Activated CD4-positive, alpha-beta T cell treated with anti-CD3 and anti-CD28 coated beads, Interleukin-2, amount 50 U/mL, for 4 hours (primary cell): ENCODE results near the gene TPD52L2.
"Not testable (repeated sequence)": the region's sequence is repeated elsewhere in the genome, so short reads cannot be mapped to it uniquely, and the experiment has no call there.

Source experiments
- DNase-seq, 2 experiments: peaks; one replicate each; pipeline ENCODE4 v3.0.0-alpha.2; 2020

Gene TPD52L2

GRCh38 chr20:63857764-63858392 is 7.2 kb upstream of the TPD52L2 start:
- no peak for DNase-seq

GRCh38 chr20:63858393-63859165 is 6.5 kb upstream of the TPD52L2 start:
- no peak for DNase-seq

DNA sequence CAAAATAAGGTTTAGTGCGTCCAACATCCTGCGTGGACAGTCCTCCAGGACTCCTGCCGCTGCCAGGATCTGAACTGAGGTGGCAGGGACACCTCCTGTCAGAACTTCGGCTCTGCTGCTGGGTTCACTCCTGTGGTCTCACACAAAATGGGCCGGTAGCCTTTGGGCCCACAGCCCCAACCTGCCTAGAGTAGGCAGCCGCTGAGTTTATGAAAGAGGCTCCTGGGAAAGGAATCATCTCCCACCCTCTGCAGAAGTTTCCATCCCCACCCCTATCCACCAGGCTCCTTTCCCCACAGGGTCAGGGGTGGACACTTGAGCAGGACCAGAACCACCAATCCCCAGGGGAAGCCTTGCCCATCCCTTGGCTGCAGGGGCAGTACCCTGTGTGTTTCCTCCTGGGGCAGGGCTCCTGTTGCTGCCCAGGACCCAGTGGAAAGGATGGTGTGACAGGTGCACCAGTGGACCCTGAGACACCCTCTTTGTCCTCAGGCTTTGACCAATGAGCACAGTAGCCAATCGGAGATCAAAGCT is 5.8 kb upstream of the TPD52L2 start:
- no peak for DNase-seq

DNA sequence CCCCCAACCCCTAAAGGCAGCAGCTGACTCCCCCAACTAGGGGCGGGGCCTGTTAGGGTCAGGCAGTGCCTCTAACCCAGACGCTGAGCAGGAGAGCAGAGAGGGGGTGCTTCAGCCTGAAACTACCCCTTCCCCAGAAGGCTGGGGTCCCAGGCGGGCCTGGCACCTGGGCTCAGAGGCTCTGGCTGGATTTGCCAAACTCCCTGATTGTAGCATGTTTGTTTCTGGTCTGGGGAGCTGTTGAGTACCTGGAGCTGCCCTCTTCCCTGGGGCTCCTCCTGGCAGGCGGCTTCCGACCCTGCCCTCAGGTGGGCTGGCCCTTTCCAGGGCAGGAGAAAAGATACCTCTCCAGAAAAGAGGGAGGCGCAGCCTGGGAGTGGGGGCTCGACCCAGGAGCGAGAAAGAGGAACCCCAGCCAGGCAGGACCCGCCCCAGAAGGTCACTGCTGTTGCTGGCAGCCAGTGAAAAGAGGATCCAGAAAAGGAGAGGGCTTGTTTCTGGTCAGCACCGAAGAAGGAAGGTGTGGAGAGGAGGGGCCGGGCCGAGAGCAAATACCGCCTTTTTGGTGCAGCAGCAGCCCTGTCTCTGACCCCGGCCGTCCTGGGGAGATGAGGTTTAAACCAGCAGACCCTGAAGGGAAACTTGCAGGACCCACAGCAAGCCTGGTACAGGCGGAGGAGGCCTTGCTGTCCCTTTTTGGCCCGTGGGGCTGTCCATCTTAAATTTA is 4.6 kb upstream of the TPD52L2 start:
- no peak for DNase-seq

DNA sequence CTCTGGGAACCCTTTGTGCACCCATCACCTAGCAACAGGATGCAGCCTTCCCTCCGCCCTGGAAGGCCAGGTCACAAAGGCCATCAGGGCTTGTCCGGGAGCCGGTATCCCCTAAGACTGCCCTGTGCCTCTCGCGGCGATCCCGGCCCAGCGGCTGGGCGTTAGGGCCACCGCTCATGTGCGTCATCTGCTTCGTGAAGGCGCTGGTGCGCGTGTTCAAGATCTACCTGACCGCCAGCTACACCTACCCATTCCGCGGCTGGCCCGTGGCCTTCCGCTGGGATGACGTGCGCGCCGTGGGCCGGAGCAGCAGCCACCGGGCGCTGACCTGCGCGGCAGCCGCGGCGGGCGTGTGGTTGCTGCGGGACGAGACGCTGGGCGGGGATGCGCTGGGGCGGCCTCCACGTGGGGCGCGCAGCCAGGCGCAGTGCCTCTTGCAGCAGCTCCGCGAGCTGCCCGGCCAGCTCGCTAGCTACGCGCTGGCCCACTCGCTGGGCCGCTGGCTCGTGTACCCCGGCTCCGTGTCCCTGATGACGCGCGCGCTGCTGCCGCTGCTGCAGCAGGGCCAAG is 3.6 kb upstream of the TPD52L2 start, which contains the start of gene ABHD16B:
Gene ABHD16B (plus strand): TSS at position 134 of the 570 bp plus-strand sequence. CDS start 43 bp downstream, at position 177.
- DNase-seq = no peak

DNA sequence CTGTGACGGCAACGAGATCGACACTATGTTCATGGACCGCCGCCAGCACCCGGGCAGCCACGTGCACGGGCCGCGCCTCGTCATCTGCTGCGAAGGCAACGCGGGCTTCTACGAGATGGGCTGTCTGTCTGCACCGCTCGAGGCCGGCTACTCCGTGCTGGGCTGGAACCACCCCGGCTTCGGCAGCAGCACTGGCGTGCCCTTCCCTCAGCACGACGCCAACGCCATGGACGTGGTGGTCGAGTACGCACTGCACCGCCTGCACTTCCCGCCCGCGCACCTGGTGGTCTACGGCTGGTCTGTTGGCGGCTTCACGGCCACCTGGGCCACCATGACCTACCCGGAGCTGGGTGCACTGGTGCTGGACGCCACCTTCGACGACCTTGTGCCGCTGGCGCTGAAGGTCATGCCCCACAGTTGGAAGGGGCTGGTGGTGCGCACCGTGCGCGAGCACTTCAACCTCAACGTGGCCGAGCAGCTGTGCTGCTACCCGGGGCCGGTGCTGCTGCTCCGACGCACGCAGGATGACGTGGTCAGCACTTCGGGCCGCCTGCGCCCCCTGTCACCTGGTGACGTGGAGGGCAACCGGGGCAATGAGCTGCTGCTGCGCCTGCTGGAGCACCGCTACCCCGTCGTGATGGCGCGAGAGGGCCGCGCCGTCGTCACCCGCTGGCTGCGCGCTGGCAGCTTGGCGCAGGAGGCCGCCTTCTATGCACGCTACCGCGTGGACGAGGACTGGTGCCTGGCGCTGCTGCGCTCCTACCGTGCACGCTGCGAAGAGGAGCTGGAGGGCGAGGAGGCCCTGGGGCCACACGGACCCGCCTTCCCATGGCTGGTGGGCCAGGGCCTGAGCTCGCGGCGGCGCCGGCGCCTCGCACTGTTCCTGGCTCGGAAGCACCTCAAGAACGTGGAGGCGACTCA is 2.8 kb upstream of the TPD52L2 start:
- no peak for DNase-seq

DNA sequence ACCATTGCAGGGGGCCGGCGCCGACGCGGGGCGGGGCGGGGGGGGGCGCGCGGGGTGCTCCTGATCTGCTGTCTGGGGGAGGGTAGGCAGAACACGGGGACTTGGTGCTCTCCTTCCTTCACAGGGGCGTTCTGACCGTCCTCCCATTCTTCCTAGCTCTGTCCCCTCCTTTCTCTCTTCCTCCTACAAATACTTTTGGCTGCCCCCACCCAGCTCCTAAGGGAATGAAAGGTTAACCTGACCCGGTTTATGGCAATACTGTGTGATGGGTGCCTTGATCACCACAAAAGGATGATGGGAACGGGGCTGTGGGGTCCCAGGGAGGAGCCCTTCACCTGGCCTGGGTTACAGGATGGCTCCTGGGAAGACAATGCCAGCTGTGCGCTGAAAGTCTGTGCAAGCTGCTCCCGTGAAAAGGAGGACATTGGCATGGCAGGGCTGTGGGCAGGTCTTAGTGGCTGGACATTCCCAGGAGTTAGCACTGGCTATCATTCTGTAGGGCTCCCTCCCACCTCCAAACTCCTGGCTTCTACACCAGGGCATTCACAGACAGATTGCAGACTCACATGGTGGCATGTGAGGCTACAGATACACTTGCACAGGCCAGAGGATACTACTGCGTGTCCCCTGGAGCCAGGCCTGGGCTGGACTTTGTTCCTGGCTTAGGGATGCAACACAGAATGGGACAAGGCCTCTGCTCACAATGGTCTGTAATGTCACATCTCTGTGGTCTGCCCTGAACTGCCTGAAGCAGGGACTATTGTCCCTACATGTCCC is 1.9 kb upstream of the TPD52L2 start:
- DNase-seq = no peak

- DNase-seq = peak; percentile 65 to 66
Observed at GRCh38 chr20:63863798-63864544, 1.1 kb upstream of the TPD52L2 start.

GRCh38 chr20:63864545-63864977 is 509 bp upstream of the TPD52L2 start:
- DNase-seq = no peak

DNA sequence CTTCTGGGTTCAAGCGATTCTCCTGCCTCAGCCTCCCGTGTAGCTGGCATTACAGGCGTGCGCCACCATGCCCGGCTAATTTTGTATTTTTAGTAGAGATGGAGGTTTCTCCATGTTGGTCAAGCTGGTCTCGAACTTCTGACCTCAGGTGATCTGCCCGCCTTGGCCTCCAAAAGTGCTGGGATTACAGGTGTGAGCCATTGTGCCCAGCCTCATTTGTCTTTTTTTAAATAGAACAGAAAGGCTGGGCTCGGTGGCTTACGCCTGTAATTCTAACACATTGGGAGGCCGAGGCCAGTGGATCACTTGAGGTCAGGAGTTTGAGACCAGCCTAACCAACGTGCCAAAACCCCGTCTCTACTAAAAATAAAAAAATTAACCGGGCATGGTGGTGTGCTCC is 2.0 kb downstream of the TPD52L2 start:
- not testable (repeated sequence) for DNase-seq

DNA sequence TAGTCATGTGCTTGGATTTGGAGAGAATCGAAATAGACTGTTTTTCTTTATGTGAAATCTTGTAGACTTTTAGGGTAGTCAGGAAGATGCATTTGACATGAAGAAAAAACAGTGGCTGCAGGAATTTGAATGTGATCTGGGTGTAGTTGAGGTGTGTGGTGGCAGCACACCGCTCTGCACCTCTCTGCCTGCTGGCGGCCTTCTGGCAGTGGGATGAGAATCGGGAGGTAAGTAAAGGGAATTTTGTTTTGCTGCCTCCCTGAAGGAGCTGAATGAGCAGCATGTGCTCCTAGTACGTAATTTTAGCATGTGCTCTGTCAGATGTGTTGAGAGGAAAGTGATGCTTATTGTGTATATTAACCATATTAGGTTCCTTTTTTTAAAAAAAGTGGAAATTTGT is 3.2 kb downstream of the TPD52L2 start:
- DNase-seq = no peak

GRCh38 chr20:63873477-63873971 is 8.5 kb downstream of the TPD52L2 start:
- peak; percentile 28 to 36 for DNase-seq

DNA sequence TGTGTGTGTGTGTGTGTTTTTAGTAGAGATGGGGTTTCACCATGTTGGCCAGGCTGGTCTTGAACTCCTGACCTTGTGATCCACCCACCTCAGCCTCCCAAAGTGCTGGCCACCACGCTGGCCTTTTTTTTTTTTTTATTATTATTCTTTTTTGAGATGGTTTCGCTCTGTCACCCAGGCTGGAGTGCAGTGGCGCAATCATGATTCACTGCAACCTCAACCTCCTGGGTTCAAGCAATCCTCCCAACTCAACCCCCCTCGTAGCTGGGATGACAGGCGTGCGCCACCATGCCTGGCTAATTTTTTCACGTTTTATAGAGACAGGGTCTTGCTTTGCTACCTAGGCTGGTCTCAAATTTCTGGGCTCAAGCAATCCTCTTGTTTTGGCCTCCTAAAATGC is 9.2 kb downstream of the TPD52L2 start:
- not testable (repeated sequence) for DNase-seq

- DNase-seq = no peak
Observed at GRCh38 chr20:63876489-63877036, 11.5 kb downstream of the TPD52L2 start.

DNA sequence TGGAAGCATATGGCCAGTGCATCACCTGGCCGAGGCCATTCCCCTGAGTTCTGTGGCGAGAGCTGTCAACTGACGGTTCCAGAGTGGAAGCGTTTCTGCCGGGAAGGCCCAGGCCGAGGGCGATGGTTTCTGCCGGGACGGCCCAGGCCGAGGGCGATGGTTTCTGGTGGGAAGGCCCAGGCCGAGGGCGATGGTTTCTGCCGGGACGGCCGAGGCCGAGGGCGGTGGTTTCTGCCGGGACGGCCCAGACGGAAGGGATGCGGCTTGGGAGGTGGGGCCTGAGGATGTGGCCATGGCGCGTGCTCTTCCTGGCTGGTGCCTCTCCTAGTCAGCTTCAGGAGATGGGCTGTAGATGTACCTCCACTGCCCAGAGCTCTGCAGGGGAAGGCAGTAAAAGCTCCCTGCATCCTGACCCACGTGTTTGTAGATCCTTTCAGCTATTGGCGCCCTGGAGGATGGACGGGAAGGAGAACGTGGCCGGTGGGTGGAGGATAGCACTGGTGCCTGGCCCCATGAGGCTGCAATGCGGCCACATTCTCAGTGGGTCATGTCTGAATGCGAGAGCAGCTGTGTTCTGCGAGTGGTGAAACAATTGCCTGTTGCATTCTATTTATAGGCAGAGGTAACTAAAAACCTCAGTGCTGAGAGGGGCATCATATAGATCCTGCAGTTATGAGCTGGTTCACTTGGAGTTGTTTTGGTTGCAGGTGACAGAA is 12.8 kb downstream of the TPD52L2 start:
- DNase-seq = no peak

GRCh38 chr20:63878899-63879663 is 14.0 kb downstream of the TPD52L2 start:
- no peak for DNase-seq

DNA sequence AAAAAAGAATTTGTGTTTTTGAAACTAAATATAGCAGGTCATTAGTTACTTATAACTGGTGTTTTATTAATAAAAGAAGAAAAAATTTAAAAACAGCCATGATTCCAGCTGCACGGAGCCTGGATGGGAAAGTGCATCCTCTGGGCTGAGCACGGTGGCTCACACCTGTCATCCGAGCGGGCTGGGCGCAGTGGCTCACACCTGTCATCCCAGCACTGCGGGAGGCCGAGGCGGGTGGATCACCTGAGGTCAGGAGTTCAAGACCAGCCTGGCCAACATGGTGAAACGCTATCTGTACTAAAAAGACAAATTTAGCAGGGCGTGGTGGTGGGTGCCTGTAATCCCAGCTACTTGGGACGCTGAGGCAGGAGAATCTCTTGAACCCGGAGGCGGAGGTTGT is 15.8 kb downstream of the TPD52L2 start:
- not testable (repeated sequence) for DNase-seq
